Measurements from ENCODE around the gene HM13.
"Not testable (repeated sequence)": the region's sequence is repeated elsewhere in the genome, so short reads cannot be mapped to it uniquely, and the experiment has no call there.

The HM13 gene

DNA sequence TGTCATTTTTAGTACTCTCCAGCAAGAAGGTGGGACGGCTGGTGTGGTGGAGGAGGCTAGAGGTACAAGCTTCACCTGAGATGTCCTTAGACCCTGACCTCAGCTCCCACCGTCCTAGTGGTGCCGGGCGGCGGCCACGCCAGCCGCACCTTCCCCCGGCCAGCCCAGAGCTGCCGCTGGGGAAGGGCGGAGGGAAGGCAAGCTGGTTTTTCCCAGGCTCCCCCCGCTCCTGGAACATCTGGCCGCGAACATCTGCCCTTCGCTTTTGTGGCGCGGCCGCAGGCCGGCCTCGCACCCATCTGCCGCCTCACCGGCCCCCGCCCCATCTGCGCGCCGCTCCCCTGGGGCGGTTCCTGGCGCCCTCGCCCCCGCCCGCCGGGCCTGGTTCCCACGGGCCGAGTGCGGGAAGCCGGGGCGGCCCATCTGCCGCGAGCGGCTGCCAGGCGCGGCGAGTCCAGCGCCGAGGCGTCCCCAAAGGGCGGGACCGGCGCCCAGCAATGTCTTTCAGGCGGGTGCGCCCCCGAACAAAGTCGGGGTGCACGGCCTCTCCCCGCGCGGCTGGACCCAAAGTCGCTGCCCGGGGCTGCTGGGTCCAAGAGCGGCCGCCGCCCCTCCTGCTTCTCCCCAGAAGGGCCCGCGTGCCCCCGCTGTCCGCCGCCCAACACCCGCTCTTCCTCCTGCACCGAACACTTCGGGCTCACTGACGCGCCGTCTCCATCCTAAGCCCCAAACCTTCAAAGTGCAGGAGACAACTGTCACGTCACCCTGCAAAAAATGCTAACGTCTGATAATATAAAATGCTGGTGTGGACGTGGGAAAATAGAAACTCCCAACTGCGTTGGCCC is 73.5 kb downstream of the HM13 start:
- no peak for DNase-seq (ENCODE audit: low read depth, low spot score)

DNA sequence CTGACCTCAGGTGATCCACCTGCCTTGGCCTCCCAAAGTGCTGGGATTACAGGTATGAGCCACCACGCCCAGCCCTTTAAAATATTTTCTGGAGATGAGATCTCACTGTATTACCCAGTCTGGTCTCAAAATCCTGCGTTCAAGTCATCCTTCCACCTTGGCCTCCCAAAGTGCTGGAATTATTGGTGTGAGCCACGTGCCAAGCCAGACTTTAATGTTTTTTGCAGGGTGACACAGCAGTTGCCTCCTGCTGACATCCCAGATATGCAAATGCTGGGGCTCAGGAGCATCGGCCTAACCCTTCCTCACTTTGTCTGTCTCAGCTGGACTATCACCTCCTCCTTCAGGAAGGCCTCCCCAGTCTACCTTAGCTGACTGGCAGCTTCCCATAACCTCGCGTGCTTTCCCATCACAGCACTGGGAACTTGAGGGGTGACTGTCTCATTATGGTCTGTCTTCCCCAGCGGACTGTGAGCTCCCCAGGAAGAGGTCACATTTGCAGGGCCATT is 76.5 kb downstream of the HM13 start:
- DNase-seq (ENCODE audit: low read depth, low spot score): no peak

DNA sequence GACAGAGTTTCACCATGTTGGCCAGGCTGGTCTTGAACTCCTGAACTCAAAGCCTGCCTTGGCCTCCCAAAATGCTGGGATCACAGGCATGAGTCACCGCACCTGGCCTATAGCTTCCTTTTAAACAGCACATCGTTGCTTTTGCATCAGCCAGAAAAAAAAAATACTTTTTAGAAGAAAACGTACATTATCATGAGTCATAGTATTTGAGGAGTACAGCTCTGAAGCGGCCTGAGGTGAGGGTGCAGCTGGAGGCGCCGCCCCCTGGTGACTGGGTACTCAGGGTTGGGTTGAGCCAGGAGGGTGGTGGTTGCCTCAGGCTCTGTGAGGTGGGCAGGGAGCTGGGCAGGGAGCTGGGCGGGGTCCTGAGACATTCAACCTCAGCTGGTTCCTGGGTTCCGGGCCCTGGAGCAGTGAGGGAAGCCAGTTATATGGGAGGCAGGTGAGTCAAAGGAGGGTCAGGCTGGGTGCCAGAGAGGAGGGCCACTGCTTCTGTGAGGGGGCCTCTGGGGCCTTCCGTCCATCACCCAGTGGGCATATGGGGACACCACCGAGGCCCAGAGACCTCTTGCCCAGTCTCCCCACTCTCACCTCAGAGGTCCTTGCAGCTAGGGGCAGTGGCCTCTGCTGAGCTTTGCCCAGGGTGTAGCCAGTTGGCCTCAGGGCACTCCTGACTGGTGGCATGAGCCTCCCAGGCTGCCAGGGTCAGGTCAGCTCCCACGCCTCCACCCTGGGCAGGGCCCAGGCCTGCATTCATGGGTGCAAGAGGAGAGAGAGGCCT is 79.2 kb downstream of the HM13 start:
- no peak for DNase-seq (ENCODE audit: low read depth, low spot score)

DNA sequence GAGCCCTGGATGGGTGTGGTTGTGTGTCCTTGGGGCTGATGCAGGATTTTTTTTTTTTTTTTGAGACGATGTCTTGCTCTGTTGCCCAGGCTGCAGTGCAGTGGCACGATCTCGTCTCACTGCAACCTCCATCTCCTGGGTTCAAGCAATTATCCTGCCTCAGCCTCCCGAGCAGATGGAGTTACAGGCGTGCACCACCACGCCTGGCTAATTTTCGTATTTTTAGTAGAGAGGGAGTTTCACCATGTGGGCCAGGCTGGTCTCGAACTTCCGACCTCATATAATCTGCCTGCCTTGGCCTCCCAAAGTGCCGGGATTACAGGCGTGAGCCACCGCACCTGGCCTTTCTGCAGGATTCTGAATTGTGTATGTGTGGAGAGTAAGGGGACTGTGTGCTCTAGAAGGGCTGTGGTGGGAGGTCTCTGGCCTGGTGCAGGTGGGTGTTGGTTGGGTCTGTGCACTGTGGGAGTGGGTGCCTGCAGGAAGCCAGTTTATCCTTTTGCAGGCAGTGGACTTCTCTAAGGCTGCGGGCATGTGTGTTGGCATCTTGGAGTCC is 79.8 kb downstream of the HM13 start:
- DNase-seq (ENCODE audit: low read depth, low spot score): no peak

DNA sequence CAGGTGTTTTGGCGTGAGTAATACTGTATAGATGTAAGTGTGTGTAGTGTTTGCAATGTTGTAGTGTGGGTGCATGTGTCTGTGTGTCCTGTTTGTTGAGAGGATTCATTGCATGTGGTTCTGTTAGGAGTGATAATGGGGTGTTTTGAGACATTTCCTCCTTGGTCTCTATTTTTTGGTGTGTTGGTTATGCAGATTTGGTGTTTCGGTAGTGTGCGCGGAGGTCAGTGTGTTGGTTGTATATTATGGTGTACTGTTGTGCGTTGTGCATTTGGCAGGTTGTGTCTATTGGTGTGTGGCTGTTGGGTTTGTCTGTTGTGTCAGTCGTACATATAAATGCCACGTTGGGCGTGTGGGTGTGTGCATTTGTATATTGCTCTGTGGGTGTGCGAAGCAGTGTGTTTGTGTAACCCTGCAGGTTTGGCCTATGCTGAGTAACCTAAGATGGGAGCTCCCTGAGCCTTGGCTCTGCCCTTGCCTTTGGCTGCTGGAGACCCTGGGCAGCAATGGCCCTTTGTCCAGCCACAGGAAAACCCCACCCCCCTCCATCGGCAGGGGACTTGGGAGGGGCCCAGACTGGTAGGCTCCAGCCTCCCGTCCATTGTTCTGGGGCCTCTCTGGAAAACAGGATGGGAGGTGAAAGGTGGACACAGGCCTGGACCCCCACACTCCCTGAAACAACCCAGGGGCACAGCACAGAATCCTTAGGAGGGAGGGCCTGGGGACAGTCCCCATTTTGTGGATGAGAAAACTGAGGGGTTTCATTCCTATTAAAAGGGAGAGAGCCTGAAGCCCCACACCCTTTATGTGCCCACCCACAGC is 80.5 kb downstream of the HM13 start:
- no peak for DNase-seq (ENCODE audit: low read depth, low spot score)

DNA sequence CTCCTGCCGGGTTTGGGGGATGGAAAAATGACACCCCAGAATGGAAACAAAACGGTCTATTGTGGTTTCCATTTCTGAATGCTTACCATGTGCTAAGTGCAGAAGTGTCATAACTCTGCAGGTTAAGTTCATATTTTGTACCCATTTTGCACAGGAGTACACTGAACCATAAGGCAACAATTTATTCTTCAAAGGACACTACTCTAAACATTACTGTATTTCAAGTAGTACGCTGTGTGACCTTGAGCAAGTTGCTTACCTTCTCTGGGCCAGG is 81.1 kb downstream of the HM13 start:
- no peak for DNase-seq (ENCODE audit: low read depth, low spot score)

DNA sequence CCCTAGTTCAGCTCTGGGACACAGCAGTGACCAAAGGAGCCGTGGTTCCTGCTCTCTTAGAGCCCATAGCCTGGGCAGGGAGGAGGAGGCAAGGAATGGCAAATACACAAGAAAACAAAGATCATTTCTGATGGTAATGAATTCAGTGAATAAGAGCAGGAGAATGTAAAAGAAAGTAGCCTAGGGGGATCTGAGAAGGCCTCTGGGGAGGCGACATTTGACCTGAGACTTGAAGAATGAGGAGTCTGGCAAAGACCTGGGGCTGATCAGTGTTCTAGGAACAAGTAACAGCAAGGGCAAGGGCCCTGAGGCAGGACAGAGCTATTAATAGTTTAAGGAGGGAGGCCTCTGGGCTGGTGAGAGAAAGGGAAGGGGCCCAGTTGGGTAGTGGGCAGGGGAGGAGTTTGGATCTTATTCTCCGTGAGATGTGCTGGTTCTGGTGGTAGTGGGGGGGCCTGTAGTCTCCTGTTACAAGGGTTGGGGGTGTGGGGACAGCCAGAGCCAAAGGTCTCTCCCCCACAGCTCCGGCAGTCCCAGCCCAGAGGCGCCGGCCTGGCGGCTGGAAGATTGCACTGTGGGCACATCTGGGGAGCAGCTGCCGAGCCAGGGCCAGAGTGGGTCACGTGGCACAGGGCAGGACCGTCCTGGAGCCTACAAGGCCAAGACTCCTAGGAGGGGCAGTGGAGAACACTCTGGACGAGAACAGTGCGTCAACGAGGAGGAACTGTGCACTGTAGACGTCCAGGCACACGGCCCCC is 81.6 kb downstream of the HM13 start:
- DNase-seq (ENCODE audit: low read depth, low spot score): peak; percentile 92

DNA sequence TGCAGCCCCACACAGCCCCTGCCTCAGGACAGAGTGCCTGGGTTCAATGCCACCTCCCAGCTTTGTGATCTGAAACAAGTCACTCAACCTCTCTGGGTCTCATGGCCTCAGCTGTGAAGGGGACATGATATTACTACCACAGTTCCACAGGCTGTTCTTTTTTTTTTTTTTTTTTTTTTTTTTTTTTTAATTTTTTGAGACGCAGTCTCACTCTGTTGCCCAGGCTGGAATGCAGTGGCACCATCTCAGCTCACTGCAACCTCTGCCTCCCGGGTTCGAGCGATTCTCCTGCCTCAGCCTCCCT is 82.1 kb downstream of the HM13 start:
- not testable (repeated sequence) for DNase-seq (ENCODE audit: low read depth, low spot score)

DNA sequence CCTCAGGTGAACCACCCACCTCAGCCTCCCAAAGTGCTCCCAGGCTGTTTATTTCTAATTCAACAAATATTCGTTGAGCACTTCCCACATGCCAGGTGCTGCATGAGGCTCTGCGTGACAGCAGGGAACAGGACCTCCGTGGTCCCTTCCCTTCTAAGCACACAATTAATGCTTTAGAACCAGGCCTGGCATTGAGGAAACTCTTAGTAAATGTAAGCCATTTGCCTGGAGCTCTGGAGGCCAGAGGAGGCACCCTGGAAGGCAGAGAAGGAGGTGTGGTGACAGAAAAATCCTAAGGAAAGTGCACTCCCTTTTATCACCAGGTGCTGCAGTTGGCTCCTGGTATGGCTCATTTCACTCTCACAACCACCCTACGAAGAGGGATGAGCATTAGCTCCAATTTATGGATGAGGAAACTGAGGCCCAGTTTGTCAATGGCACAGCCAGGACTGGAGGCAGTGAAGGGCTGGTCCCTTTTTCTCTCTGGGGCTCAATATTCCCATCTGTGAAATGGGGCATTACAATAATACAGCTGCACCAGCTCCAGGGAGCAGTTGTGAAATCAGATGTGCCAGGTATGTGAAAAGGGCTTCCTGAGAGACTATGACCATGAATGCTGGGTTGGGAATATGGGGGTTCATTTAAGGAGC is 82.7 kb downstream of the HM13 start:
- no peak for DNase-seq (ENCODE audit: low read depth, low spot score)

DNA sequence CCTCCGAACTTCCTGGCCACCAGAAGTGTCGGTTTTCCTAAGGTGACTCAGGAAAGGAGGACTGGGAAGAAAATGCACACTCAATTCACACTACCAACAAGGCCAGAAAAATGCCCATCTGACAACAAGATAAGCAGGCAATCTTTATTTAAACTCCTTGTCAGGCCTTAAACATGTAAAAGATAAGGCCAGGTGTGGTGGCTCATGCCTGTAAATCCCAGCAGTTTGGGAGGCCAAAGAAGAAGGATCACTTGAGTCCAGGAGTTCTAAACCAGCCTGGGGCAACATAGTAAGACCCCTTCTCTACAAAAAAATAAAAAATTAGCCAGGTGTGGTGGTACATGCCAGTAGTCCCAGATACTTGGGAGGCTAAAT is 83.2 kb downstream of the HM13 start:
- no peak for DNase-seq (ENCODE audit: low read depth, low spot score)

DNA sequence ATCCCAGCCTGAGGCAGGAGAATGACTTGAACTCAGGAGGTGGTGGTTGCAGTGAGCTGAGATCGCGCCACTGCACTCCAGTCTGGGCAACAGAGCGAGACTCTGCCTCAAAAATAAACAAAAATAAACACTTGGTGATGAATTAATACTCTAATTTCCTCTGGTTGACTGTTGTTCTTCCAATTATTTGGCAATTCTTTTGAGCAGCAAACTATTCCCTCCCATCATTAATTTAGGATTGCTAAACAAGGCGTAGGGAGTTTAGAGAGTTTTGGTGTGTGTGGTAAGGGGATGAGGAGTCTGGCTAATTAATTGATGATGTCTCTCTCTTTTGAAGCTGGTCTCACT is 88.2 kb downstream of the HM13 start:
- DNase-seq (ENCODE audit: low read depth, low spot score): no peak

DNA sequence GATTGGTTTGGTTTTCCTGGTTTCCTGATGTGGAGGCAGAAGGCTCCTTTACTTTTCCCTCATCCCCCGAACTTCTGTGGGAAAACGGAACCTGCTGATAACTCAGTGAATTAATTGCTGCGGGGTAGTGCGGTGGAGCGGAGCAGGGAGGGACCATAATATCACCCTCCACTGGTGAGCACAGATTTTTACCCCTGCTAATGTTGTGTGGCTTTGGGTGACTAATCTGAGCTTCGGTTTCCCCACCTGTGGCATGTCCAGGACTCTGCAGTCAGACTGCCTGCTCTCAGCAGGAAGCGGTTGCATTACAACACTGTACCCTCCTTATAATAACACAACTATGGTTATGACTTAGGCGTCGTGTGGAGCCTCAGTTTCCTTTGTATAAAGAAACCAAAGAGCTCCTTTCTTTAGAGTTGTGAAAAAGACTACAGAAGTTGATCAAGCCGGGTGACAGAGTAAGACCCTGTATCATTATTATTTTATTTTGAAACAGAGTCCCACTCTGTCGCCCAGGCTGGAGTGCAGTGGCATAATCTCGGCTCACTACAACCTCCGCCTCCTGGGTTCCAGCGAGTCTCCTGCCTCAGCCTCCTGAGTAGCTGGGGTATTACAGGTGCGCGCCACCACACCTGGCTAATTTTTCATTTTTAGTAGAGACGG is 88.7 kb downstream of the HM13 start:
- no peak for DNase-seq (ENCODE audit: low read depth, low spot score)

DNA sequence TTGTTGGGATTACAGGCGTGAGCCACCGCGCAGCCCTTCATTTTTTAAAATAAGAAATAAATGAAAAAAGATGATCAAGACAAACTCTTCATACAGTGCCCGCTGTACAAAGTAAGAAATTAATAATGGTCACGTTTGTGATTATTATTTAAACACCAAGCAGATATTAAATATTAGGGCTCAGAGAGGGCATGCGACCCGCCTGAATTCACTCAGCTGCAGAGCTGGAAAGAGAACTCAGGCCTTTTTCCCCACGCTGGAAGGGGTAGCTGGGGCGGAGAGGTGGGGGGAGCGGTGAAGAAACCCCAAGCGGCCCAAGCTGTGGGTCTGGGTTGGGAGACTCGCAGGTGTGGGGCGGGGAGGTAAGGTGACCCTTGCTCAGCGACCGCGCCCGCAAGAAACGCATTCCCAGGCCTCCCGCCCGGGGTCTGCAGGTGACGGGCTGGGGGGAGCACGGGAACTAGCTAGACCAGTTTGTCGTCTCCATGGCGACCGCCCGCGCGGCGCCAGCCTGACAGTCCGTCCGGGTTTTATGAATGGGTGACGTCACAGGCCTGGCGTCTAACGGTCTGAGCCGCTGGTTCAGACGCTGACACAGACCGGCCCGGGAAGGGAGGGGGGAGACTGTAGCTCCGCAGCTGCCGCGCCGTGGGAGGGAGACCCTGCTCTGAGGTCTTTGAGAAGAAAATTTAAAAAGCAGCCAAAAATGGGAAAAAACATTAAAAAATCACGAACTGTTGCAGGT is 89.8 kb downstream of the HM13 start:
- peak; percentile 95 for DNase-seq (ENCODE audit: low read depth, low spot score)

DNA sequence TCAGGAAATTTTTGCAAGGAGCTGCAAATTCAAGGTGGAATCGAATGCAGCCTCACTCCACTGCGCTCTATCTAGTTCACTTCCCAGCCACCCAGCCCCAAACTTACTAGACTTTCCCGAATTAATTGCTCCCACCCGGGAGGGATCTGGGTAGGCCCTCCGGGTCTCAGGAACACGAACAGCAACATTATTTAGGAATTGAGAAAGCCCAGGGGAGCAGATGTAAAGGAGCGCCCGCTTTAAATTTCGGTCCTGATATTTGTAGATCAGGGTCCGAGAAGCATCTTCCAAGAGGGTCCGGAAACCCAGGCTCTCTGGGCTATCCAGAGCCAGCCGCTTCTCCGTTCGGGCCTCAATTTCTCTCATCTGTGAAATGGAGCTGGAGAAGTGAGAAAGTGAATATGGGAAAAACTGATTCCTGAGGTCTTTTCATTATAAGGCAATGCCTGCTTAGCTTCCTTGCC is 90.4 kb downstream of the HM13 start:
- DNase-seq (ENCODE audit: low read depth, low spot score): no peak

DNA sequence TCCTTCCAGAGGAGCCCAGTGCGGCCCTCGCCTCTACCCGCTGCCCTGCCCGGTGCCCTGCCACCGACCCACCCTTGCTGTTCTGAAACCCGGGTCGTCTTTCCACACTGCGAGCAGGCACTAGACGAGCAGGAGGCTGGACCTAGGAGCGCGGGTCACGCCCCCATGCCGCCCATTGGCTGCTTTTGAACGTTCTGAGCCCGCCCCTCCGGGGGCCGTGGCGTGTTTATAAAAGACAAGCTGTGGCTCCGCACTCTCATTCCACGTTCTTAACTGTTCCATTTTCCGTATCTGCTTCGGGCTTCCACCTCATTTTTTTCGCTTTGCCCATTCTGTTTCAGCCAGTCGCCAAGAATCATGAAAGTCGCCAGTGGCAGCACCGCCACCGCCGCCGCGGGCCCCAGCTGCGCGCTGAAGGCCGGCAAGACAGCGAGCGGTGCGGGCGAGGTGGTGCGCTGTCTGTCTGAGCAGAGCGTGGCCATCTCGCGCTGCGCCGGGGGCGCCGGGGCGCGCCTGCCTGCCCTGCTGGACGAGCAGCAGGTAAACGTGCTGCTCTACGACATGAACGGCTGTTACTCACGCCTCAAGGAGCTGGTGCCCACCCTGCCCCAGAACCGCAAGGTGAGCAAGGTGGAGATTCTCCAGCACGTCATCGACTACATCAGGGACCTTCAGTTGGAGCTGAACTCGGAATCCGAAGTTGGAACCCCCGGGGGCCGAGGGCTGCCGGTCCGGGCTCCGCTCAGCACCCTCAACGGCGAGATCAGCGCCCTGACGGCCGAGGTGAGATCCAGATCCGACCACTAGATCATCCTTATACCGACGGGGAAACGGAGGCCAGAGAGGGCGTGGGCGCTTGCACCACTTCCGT is 91.0 kb downstream of the HM13 start, which contains the start of gene ID1:
TSS of gene ID1 (plus strand) at position 259 of the 871 bp plus-strand sequence. CDS start at position 358, 99 bp downstream.
- peak; percentile 84 for DNase-seq (ENCODE audit: low read depth, low spot score)

DNA sequence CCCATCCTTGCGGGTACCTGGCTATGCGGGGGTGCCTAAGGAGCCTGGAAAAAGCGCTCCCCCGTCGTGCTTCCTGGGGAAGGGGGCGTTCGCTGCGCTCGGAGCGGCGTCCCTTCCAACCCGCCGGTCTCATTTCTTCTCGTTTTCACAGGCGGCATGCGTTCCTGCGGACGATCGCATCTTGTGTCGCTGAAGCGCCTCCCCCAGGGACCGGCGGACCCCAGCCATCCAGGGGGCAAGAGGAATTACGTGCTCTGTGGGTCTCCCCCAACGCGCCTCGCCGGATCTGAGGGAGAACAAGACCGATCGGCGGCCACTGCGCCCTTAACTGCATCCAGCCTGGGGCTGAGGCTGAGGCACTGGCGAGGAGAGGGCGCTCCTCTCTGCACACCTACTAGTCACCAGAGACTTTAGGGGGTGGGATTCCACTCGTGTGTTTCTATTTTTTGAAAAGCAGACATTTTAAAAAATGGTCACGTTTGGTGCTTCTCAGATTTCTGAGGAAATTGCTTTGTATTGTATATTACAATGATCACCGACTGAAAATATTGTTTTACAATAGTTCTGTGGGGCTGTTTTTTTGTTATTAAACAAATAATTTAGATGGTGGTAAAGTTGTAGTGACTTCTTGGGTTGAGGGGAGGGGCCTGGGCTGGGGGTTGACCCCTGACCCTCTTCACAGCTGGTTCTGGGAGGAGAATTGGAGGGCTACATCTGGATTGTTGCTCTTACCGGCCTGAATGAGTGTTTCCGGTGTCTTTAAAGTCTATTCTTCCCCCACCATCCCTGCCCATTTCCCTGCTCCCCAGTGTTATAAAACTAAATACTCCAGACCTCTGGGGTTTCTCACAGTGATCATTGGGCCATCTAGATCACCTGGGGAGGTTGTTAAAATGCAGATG is 91.9 kb downstream of the HM13 start:
- no peak for DNase-seq (ENCODE audit: low read depth, low spot score)

Measured in brain pericyte (primary cell).